CD4-positive, alpha-beta T cell treated with Interleukin-15 for 1 hour (primary cell): Measurements from ENCODE around the gene ABCD3.
"Not testable (repeated sequence)": the region's sequence is repeated elsewhere in the genome, so short reads cannot be mapped to it uniquely, and the experiment has no call there.

Experiments
- DNase-seq: peaks from one replicate; pipeline ENCODE4 v3.0.0-alpha.2; 2020

ABCD3 gene

DNA sequence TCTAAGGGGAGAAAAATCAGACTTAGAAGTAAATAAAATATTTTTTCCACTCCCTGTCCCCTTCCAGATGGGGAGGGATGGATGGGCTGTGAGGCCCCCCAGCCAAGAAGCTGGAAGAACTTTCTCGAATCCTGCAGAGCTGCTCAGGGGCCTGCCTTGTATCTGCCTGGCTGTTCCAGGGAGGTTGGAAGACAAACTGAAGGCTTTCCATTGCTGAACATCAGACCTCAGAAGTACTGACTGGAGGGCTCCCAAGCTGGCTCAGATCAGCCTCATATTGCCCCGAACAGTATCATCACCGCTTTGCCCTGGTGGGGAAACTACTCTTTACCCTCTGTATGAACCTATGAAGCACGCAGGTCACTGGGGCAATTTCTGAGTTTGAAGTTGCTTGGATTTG, 135.7 kb downstream of the ABCD3 start:
- no peak for DNase-seq

DNA sequence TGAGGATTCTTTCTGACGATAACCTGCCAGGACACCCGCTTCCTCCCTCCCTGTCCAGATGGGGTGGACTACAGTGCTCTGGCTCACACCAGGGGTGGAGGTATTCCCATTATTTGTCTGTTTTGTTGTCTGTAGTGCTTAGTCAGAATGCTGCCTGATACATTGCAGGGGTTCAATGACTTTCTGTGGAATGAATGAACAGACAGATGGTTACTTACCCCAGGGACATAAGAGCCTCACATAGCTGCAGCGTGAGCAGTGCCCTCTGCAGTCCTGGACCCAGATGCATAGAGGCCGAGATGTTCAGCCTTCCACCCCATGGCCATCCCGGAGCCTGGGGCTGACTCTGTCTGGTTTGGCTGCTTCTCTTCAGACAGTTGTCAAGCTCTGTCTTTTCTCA, 136.4 kb downstream of the ABCD3 start:
- no peak for DNase-seq

DNA sequence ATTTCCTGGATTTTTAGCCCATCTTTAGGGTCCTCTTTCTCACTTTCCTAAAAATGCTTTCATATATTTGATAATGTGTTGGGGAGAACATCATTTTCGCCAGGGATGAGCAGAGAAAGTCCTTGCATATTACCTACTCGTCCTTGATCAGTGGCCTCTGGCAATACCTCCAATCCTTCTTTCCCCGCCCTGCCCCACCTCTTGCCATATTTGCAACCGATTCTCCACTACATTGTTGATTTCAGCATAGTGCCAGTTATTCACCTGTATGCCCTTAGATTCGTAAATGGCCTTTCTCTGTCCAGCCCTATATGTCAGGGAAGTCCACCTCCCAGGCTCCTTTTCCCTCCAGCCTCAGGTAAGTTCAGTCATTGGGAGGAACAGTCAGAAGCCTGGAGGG, 136.9 kb downstream of the ABCD3 start:
- DNase-seq = no peak

GRCh38 chr1:94559921-94560320, 141.7 kb downstream of the ABCD3 start:
- no peak for DNase-seq

- DNase-seq = no peak
These were observed 142.1 kb downstream of the ABCD3 start for GRCh38 chr1:94560333-94560732.

DNA sequence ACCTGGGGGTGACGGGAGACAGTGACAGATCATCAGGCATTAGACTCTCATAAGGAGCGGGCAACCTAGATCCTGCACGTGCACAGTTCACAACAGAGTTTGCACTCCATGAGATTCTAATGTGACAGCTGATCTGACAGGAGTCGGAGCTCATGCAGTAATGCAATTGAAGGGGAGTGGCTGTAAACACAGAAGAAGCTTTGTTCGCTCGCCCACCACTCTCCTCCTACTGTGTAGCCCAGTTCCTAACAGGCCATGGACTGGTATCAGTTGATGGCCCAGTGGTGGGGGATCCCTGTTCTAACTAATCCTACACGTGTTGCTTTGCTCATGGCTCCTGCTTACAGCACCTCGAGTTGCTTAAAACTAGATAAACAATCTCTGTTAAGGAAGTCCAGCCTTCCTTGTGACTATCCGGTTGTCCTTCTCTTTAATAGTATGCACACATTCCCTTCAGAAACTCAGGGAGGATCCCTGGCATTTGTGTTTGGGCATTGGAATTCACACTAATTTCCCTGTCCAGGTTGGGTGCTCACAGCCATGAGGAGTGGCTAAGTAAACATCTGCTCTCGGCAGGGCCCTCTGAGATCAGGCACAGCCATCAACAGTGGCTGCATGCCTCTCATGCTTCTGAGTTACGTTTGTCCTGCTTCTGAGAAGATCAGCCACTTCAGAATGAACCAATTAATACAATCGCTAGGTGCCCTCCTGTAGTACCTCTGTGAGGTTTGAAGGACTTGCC, 144.5 kb downstream of the ABCD3 start:
- no peak for DNase-seq

GRCh38 chr1:94565901-94566300, 147.7 kb downstream of the ABCD3 start:
- DNase-seq = no peak

GRCh38 chr1:94566436-94566835, 148.2 kb downstream of the ABCD3 start:
- not testable (repeated sequence) for DNase-seq

DNA sequence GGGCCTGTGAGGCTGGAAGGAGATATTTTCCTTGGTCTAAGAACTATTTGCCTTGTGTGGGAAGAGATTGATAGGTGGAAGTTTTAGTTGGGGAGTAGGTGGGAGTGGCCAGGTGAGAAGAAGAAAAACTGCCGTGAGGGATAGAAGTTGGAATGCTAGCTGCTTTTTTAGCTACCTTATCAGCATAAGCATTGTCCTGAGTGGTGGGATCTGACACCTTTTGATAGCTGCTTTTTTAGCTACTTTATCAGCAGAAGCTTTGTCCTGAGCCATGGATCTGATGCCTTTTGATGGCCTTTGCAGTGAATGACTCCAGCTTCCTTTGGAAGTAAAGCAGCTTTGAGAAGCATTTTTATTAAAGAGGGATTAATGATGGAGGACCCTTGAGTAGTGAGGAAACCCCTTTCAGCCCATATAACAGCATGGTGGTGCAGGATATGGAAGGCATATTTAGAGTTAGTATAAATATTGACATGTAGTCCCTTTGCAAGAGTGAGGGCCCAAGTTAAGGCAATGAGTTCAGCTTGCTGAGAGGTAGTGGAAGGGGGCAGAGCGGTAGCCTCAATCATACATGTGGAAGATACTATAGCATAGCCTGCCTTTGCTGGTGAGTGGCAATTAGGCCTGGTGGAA, 149.9 kb downstream of the ABCD3 start:
- DNase-seq = not testable (repeated sequence)
